Measurements from ENCODE around the gene CENPN.
A peak's percentile ranks its signal among the peaks of the same experiment; 100 is the strongest.

Gene CENPN, protein sequence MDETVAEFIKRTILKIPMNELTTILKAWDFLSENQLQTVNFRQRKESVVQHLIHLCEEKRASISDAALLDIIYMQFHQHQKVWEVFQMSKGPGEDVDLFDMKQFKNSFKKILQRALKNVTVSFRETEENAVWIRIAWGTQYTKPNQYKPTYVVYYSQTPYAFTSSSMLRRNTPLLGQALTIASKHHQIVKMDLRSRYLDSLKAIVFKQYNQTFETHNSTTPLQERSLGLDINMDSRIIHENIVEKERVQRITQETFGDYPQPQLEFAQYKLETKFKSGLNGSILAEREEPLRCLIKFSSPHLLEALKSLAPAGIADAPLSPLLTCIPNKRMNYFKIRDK

GRCh38 chr16:81006813-81007695 is at the start of gene CENPN, which contains the start of gene CMC2:
Gene CENPN (plus strand): TSS chr16:81007214. CDS start chr16:81011940, 4,726 bp downstream.
Gene CMC2 (minus strand): TSS chr16:81006885. CDS start chr16:80997394, 9,491 bp downstream.
- DNase-seq = peak; percentile 83 to 100 (median 98)

DNA sequence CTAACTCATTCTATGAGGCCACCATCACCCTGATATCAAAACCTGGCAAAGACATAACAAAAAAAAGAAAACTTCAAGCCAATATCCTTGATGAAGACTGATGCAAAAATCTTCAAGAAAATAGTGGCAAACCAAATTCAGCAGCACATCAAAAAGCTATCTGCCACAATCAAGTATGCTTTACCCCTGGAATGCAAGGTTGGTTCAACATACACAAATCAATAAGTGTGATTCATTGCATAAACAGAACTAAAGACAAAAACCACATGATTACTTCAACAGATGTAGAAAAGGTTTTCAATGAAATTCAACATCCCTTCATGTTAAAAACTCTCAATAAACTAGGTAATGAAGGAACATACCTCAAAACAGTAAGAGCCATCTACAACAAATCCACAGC is 48.7 kb upstream of the CENPN start:
- no peak for DNase-seq

- no peak for DNase-seq
Measured at GRCh38 chr16:80962879-80963278, 44.1 kb upstream of the CENPN start.

- DNase-seq = no peak
Measured at GRCh38 chr16:80964351-80964750, 42.7 kb upstream of the CENPN start.

GRCh38 chr16:80966617-80967016 is 40.4 kb upstream of the CENPN start:
- no peak for DNase-seq

- no peak for DNase-seq
Measured at GRCh38 chr16:80968386-80969113, 38.5 kb upstream of the CENPN start.

DNA sequence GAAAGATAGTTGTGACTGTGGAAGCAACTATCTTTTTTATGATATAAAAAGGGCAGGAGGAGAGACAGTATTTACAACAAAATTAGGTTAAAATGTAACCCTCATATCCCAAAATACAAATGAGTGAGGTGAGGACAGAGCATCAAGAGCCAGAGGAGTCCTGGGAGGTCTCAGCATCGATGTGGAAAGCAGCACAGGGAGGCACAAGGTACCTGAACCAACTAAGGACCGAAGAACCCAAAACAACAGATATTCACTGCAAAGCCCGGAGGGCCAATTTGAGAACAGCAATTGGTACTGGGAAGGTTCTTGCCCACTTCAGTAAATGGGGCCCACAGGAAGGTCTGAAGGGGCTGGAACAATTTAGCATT is 37.9 kb upstream of the CENPN start:
- no peak for DNase-seq

DNA sequence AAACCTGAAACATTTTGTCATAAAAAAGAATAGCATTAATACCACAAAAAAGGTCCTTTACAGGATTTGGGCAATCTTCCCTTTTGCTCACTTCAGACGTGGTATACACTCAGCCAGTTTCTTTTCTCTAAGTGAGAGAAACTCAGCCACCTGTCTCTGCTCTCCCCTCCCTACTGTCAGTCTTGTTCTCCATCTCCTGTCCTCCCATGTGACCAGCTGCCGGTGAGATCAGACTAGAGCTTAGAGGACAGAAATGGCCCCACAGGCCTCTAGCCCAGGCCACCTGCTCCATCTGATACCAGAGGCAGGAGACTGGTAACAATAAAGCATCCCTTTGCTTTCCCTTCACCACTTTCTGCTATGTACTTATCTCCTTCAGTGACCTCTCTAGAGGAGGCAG is 35.2 kb upstream of the CENPN start:
- no peak for DNase-seq

DNA sequence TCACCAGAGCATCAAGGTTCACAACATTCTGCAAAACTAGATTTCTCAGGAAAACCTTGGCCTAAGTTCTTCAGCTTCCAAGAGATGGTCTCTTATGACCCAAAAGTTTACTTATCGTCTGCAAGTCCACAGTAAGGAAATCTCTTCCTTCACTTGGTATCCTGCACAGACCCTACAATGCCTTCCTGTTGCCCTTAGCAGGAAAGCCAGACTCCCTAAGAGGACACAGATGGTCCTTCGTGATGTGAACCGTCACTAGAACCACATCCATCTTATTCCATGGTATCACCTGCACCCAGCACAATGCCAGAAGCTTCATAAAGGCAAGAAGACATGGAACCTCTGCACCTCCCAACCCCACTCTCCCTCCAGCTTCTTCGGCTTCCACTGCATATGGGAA is 34.4 kb upstream of the CENPN start:
- DNase-seq = no peak

GRCh38 chr16:80973991-80974390 is 33.0 kb upstream of the CENPN start:
- DNase-seq = no peak

DNA sequence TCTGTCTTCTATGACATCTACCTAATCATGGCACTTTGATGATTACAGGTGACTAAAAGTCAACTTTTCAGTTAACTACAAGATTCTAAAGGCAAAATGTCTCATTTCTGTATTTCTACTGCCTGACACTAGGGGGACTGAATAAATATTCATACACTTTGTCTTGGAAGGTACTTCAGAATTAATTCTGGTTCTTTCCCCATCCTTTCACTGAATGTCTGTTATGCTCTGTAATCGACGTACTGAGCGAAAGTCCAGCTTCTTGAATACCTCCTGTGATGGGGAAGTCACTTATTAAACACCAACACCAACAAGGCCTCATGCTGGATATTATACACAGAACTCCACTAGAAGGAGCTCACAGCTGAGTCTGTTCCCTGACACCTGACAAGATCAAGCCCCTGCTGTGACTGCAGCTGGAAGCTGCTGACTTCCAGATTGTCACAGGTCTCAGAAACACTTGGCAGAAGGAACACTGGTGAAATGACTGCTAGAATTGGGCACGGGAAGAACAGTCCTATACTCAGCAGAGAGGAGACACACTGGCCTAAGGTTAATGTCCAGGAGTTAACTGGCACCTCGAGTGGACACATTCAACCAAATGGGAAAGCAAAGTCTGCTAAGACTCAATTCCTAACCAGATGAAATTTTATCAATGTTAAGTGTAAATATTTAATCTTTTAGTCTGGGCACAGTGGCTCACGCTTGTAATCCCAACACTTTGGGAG is 32.2 kb upstream of the CENPN start:
- no peak for DNase-seq

DNA sequence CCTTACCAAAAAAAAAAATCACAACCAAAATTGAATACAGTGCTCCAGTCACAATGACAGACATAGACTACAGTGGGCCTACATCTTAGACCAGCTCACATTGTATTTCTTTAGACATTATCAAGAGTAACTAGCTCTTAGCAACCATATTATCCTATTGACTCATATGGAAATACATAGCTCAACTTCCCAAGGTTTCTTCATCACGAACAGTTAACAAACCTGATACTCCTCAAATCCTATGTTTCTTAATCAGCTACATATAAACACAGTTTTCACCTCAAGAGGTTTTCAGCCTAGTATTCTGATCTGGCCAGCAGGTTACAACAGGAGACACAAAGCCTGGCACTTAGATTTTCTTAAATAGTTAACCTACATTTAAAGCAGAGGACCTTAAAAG is 30.1 kb upstream of the CENPN start:
- no peak for DNase-seq

DNA sequence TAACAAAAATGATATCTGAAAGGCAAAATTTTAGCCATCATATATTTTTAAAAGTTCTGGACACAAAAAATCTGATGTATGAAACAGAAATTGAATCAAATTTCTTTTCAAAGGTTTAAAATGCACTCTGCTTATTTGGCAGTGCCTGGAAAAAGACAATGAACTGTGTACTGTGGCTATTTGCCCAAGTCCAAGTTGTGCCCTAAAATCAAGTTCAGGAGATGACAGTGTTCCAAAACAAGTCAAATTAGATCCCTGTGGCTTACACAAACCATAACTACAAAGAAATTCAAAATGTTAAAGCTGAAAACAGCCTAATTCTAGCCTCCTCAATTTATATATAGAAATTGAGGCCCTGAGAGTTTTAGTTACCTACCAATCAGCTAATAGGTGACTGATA is 25.9 kb upstream of the CENPN start:
- DNase-seq = no peak

GRCh38 chr16:80982646-80983045 is 24.4 kb upstream of the CENPN start:
- no peak for DNase-seq

DNA sequence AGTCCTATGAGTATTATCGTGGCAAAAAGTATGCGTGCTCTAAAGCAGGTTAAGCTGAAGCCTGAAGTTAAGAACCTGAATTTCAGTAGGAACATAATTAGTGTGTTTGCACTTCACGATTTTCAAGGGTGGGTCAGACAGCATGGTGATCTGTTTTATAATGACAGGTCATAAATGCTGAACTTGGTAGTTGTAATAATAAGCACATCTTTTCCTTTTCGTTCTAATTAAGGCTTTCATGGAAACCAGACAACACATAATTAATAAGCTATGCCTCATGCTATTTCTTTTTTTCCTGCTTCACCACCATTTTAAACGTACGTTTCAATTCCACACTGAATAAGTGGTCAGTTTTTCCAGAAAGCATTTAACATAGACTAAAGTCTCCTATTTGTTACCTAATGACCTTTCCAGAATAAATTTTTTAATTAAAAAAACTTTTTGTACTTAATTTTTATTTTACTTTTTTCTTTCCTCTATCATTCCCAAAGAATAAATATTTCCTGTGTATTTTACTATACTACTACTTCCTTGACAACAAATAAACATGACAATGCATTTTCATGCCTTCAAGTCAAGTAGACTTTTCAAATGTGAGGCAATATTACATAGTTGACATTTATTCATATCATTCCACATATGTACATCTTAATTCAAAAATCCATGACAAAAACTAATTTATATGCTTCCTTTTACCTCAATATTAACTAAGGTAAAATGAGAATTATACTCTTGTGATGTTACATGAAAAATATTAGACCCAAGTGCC is 22.7 kb upstream of the CENPN start:
- no peak for DNase-seq

- no peak for DNase-seq
Measured at GRCh38 chr16:80985611-80986010, 21.4 kb upstream of the CENPN start.

DNA sequence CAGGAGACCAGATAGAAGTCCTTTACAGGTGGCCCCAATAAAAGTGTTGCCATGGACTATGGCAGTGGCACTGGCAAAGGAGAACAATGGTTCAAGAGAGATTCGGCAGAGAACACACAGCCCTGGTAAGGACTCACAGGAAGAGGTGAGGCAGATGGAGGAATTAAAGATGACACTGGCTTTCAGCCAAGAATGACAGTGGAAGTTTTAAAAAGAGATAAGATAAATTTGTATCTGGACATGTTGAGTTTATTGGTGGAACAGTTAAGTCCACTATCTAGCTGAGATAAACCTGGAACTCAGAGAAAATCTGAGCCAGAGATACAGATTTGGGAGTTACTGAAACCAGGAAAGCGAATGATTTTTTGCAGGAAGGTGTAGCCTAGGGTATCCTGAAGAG is 20.5 kb upstream of the CENPN start:
- DNase-seq = no peak

DNA sequence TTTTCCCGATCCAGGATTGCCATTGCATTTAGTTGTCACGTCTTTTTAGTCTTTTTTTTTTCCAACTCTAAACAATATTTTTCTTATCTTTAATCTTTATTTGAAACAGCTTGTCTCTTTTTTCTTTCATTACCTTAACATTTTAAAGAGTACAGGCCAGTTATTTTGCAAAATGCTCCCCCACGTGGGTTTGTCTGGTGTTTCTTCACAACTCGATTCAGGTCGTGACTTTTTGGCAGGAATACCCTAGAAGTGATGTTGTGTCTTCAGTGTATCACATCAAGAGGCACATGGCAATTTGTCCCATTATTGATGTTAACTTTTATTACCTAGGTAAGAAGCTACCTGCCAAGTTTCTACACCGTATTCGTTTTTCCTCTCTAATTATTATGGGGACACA is 18.3 kb upstream of the CENPN start:
- no peak for DNase-seq

GRCh38 chr16:80989801-80990200 is 17.2 kb upstream of the CENPN start:
- no peak for DNase-seq

GRCh38 chr16:80990577-80990976 is 16.4 kb upstream of the CENPN start:
- DNase-seq = no peak
